Activated CD4-positive, alpha-beta T cell treated with anti-CD3 and anti-CD28 coated beads for 48 hours (primary cell): ENCODE measurements around the gene FGL2.
"Not testable (repeated sequence)": the region's sequence is repeated elsewhere in the genome, so short reads cannot be mapped to it uniquely, and the experiment has no call there.

Experiments
- DNase-seq: peaks from one replicate; pipeline ENCODE4 v3.0.0-alpha.2; 2020

FGL2 gene

DNA sequence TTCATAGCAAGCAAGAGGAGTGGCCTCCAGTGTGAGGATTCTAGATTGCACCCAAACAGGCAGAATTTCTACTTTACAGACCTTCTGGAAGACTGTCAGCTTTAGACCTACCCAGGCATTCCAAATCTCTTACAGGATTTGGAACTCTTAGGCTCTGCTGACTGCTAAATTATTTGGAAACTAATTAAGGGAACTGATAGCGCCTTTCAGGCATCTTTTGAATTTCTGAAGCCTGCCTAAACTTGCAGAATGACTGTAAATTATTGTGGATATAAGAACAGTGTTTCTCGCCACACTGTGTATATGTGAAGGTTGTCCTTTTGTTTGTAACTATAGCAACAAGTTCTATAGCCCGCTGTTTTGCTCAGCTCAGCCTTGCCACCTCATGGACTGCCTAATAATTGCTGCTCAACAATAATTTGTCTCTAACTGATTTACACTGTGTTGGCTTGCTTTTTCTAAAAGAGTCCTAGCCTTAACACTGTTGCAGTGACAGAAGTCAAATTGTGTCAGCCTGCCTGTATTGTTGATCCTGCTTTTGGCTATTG, 44.6 kb downstream of the FGL2 start:
- DNase-seq = not testable (repeated sequence)

DNA sequence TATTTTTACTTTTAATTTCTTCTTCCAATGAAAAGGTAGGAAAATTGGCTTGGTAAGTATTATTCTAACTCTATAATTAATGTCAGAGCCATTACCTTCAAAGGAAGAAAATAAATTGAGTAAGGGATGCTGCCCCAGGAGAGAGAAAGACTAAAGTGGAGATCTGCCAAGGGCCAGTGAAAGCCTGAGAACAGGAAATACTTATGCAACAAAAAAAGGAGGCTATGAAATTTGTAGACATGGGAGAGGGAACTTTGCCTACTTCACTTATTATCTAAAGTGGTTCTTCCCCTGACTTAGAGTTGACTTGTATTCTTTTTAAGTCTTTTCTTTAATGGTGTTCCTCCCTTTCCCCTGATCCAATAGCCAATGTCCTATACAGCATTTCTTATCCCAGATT, 47.4 kb downstream of the FGL2 start:
- not testable (repeated sequence) for DNase-seq
